Lung (tissue), 12 donors: ENCODE data around the gene PDAP1. TPM values are rescaled to one million over a fixed set of nuclear protein-coding genes. Genes with fewer than 3 reads are reported as not detected.

Source experiments
- ATAC-seq: fragments of 200-7000 bp; cut with Tn5 transposase; one replicate; pipeline ENCODE4 v1.9.1; 2020; ENCODE audit warnings: moderate number of reproducible peaks; ENCODE audit not compliant: insufficient read depth, low FRiP score
- DNase-seq, 3 donors: peaks; one replicate each; pipeline ENCODE4 v3.0.0-alpha.2; 2013 to 2017
- H3K27ac ChIP-seq, 2 donors: one replicate each; pipeline ENCODE4 v1.5.1; 2013; ENCODE audit warnings: mild to moderate bottlenecking in 2 of 2, moderate library complexity in 2 of 2, control low read depth in 1 of 2, inconsistent platforms in 1 of 2, low read depth in 1 of 2, low read length in 1 of 2
- H3K27me3 ChIP-seq, 3 donors: one replicate each; pipeline ENCODE4 v1.5.1; 2013; ENCODE audit warnings: low read length in 2 of 3; ENCODE audit not compliant: control insufficient read depth in 3 of 3, insufficient read depth in 3 of 3
- H3K36me3 ChIP-seq, 4 donors: one replicate each; pipeline ENCODE4 v1.5.1; 2013; ENCODE audit warnings: low read length in 4 of 4, mild to moderate bottlenecking in 1 of 4, moderate library complexity in 1 of 4; ENCODE audit not compliant: control insufficient read depth in 4 of 4, insufficient read depth in 4 of 4
- H3K4me1 ChIP-seq, 5 donors: one replicate each; pipeline ENCODE4 v1.5.1; 2013; ENCODE audit warnings: low read length in 5 of 5, mild to moderate bottlenecking in 2 of 5, moderate library complexity in 1 of 5; ENCODE audit not compliant: control insufficient read depth in 5 of 5, insufficient read depth in 5 of 5
- H3K4me3 ChIP-seq: one replicate; pipeline ENCODE4 v1.5.1; 2013; ENCODE audit warnings: mild to moderate bottlenecking, control low read depth, moderate library complexity
- H3K9ac ChIP-seq, 2 donors: one replicate each; pipeline ENCODE4 v1.5.1; 2013; ENCODE audit warnings: low read length in 2 of 2, control low read depth in 1 of 2; ENCODE audit not compliant: insufficient read depth in 1 of 2
- H3K9me3 ChIP-seq, 4 donors: one replicate each; pipeline ENCODE4 v1.5.1; 2013; ENCODE audit warnings: low read length in 3 of 4, mild to moderate bottlenecking in 1 of 4, moderate library complexity in 1 of 4; ENCODE audit not compliant: control insufficient read depth in 4 of 4, insufficient read depth in 3 of 4
- WGBS, 2 donors: extraction: QIAGEN DNeasy Blood & Tissue Kit; methylation state at CpG; one replicate each; pipeline ENCODE4 v1.1.7; 2013; 5-methylcytosine and 5-hydroxymethylcytosine counted together
- polyA plus RNA-seq, 2 donors: library from polyadenylated mRNA; stranded (reverse); fragments of 200-250 nt; gene quantifications; one replicate each; pipeline ENCODE4 v1.2.1, GENCODE V29; 2013
- total RNA-seq, 2 donors: library from RNA; depleted of rRNA in 1 of 2; stranded (reverse); fragments of >200 nt in 1 of 2; gene quantifications; one replicate each; pipeline ENCODE4 v1.2.1, GENCODE V29; 2014 to 2021
- TF ChIP-seq, protein P1 (sequence below): IDR thresholded peaks from 2 replicates; pipeline ENCODE4 v1.5.1; 2012; ENCODE audit warnings: mild to moderate bottlenecking; ENCODE audit errors: control extremely low read depth, extremely low read depth
- donor health status: control.
- donor health status: control.
- donor health status: Bipolar disorder and iron deficiency.
- donor health status: healthy.
- donor health status: DM: yes; HTN: yes; CAD: no.

The PDAP1 gene
- total and polyA plus RNA-seq, 4 donors, result 20.5 to 191 (median 113) TPM

DNA sequence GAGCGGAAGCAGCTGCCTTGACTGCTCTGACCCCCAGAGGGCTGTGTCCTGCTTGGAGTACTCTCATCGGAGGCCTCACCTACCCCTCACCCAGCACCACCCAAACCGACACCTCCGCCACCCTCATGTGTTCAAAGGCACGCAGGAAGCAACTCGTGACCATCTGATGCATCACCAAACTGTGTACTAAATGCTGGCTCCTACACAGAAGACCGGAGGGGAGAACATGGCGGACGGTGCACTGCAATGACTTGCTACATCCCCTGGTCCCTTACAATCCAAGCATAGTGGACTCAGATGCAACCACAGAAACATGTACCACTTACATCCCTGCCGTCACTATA lies 3.4 kb downstream of the PDAP1 start:
- Histone ChIP-seq H3K27me3 (no peaks in the 10 kb centered on the region), H3K4me1 (peaks cover 0 to 18% (median 10%) of the 10 kb centered on the region in 5 donors), H3K27ac (no peak overlapping the region), H3K9me3 (no peaks in the 10 kb centered on the region), H3K9ac (no peak overlapping the region), H3K36me3 (peaks cover 20 to 33% (median 26%) of the 10 kb centered on the region in 4 donors), H3K4me3 (no peak overlapping the region)
- ATAC-seq, result no peak
- TF ChIP-seq, protein P1, sequence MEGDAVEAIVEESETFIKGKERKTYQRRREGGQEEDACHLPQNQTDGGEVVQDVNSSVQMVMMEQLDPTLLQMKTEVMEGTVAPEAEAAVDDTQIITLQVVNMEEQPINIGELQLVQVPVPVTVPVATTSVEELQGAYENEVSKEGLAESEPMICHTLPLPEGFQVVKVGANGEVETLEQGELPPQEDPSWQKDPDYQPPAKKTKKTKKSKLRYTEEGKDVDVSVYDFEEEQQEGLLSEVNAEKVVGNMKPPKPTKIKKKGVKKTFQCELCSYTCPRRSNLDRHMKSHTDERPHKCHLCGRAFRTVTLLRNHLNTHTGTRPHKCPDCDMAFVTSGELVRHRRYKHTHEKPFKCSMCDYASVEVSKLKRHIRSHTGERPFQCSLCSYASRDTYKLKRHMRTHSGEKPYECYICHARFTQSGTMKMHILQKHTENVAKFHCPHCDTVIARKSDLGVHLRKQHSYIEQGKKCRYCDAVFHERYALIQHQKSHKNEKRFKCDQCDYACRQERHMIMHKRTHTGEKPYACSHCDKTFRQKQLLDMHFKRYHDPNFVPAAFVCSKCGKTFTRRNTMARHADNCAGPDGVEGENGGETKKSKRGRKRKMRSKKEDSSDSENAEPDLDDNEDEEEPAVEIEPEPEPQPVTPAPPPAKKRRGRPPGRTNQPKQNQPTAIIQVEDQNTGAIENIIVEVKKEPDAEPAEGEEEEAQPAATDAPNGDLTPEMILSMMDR, result no peak
- WGBS, 2 donors, result 94 to 95% methylated on average over 10 of the region's 10 CpGs
- DNase-seq, result no peak

GRCh38 chr7:99404235-99404976 lies 4.0 kb downstream of the PDAP1 start:
- Histone ChIP-seq H3K27me3 (no peaks in the 10 kb centered on the region), H3K4me3 (no peak overlapping the region), H3K4me1 (peaks cover 0 to 14% (median 7%) of the 10 kb centered on the region in 5 donors), H3K9me3 (no peaks in the 10 kb centered on the region), H3K27ac (no peak overlapping the region), H3K9ac (no peak overlapping the region), H3K36me3 (peaks cover 20 to 37% (median 29%) of the 10 kb centered on the region in 4 donors)
- TF ChIP-seq, protein P1, result no peak
- no peak for DNase-seq
- WGBS, 2 donors, result 88 to 90% methylated on average over 18 of the region's 18 CpGs
- no peak for ATAC-seq

DNA sequence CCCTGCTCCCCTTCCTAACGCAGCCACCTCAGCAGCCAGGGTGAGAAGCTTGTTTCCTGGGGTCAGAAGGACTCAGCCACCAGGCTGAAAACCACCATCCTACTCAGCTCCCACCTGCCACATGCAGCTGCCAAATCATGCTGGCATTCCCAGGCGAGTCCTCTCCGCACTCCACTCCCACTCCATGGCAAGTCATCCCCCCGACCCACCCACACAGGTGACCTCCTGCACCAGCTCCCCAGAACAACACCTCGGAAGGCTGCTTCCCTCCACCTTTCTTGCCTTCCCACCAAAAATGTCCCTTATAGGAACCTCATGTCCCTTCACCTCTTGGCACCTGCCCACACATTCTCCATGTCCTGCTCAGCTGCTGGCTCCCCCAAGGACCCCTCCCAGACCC lies 4.6 kb downstream of the PDAP1 start:
- TF ChIP-seq, protein P1, result no peak
- DNase-seq (no peak), ATAC-seq (no peak)
- no peaks in the 10 kb centered on the region for H3K27me3 ChIP-seq
- H3K36me3 ChIP-seq, result peaks cover 20 to 41% (median 29%) of the 10 kb centered on the region in 4 donors
- H3K4me3 ChIP-seq, result no peak overlapping the region
- WGBS, 2 donors, result 93 to 95% methylated on average over 5 of the region's 5 CpGs
- no peaks in the 10 kb centered on the region for H3K9me3 ChIP-seq
- H3K9ac ChIP-seq, result no peak overlapping the region
- H3K4me1 ChIP-seq, result peaks cover 0 to 14% (median 7%) of the 10 kb centered on the region in 5 donors
- no peak overlapping the region for H3K27ac ChIP-seq
